K562 (cell line): ENCODE results near the gene SUGP1. TPM values are rescaled to one million over a fixed set of nuclear protein-coding genes. Genes with fewer than 3 reads are reported as not detected.

Source experiments
- ATAC-seq: fragments of 200-7000 bp; cut with Tn5 transposase; 3 replicates; pipeline ENCODE4 v1.9.1; 2020; ENCODE audit warnings: moderate library complexity
- BruUV-seq: library from RNA; stranded (reverse); fragments of 400-500 nt; replicated peaks from 2 replicates; lab custom pipeline; 2021; lab: Mats Ljungman, UMichigan
- CTCF ChIA-PET: fragments of 300-600 bp; formaldehyde crosslinking; extraction: SDS; loops from one replicate; lab custom pipeline; 2021; ENCODE audit warnings: low intra/inter-chr PET ratio; lab: Yijun Ruan, JAX
- POLR2A ChIA-PET: fragments of 300-600, 350-650 bp; sonication (Branson Sonifier 250); formaldehyde crosslinking; extraction: SDS; loops from one replicate; lab custom pipeline; 2021; ENCODE audit warnings: antibody characterized with exemption, inconsistent platforms; lab: Yijun Ruan, JAX
- DNase-seq, 4 experiments: peaks; one replicate each; pipeline versions ENCODE4 v3.0.0 to v3.0.0-alpha.2; 2011 to 2018; ENCODE audit warnings: low spot score in 3 of 4, mixed read lengths in 3 of 4; ENCODE audit errors: extremely low read depth in 1 of 4
- FAIRE-seq: peaks from 2 replicates; lab custom pipeline; 2011; peaks lifted over from hg19 to GRCh38; lab: Jason Lieb, UNC
- H2AFZ ChIP-seq: 2 replicates; pipeline ENCODE4 v1.6.0; 2011; ENCODE audit warnings: low read depth, low read length, control low read depth, inconsistent platforms
- H3K27ac ChIP-seq: fragments of 200-600 bp; 3 replicates; pipeline ENCODE4 v1.8.0; 2011; ENCODE audit warnings: low read depth, mild to moderate bottlenecking, control low read depth, inconsistent platforms, low read length, moderate library complexity, mixed read lengths; ENCODE audit errors: extremely low read depth
- H3K27me3 ChIP-seq, 2 experiments: fragments of 300-600 bp in 1 of 2; 2 replicates in 1 of 2; 3 replicates in 1 of 2; pipeline versions ENCODE4 v1.6.0 to v1.8.0; 2011; ENCODE audit warnings: inconsistent platforms in 2 of 2, low read length in 2 of 2, mild to moderate bottlenecking in 1 of 2, mixed read lengths in 1 of 2, moderate library complexity in 1 of 2; ENCODE audit not compliant: control insufficient read depth in 2 of 2, insufficient read depth in 2 of 2
- H3K36me3 ChIP-seq: fragments of 300-600 bp; 3 replicates; pipeline ENCODE4 v1.8.0; 2011; ENCODE audit warnings: mild to moderate bottlenecking, low read length, inconsistent platforms; ENCODE audit not compliant: control insufficient read depth, insufficient read depth
- H3K4me1 ChIP-seq, 2 experiments: fragments of 200-600 bp in 1 of 2; replicated peaks in 1 of 2; 2 replicates in 1 of 2; 3 replicates in 1 of 2; pipeline versions ENCODE4 v1.5.1 to v1.8.0; 2011; ENCODE audit warnings: inconsistent platforms in 2 of 2, low read length in 2 of 2, mild to moderate bottlenecking in 1 of 2, mixed read lengths in 1 of 2, moderate library complexity in 1 of 2; ENCODE audit not compliant: control insufficient read depth in 2 of 2, insufficient read depth in 2 of 2
- H3K4me2 ChIP-seq: 2 replicates; pipeline ENCODE4 v1.6.1; 2011; ENCODE audit warnings: low read length, control low read depth, inconsistent platforms, mixed read lengths; ENCODE audit not compliant: insufficient read depth
- H3K4me3 ChIP-seq: fragments of 200-600 bp; sonication (generic), shearing (Covaris generic); 2 replicates; pipeline ENCODE4 v1.5.1; 2016; ENCODE audit warnings: control low read depth, inconsistent platforms
- H3K79me2 ChIP-seq: fragments of 200-600 bp; 3 replicates; pipeline ENCODE4 v1.8.0; 2011; ENCODE audit warnings: low read length, inconsistent platforms; ENCODE audit not compliant: control insufficient read depth, insufficient read depth
- H3K9ac ChIP-seq, 2 experiments: 2 replicates each; pipeline versions ENCODE4 v1.6.0 to v1.6.1; 2011; ENCODE audit warnings: low read depth in 2 of 2, low read length in 2 of 2, control low read depth in 1 of 2, inconsistent platforms in 1 of 2, mild to moderate bottlenecking in 1 of 2, mixed read lengths in 1 of 2; ENCODE audit not compliant: insufficient read depth in 1 of 2
- H3K9me1 ChIP-seq: one replicate; pipeline ENCODE4 v1.6.0; 2011; ENCODE audit warnings: inconsistent platforms, mild to moderate bottlenecking, low read length, moderate library complexity; ENCODE audit not compliant: control insufficient read depth, insufficient read depth
- H3K9me3 ChIP-seq: replicated peaks from 2 replicates; pipeline ENCODE4 v1.5.1; 2011; ENCODE audit warnings: low read depth, low read length, inconsistent platforms; ENCODE audit not compliant: control insufficient read depth, insufficient read depth
- H4K20me1 ChIP-seq: replicated peaks from 2 replicates; pipeline ENCODE4 v1.6.1; 2011; ENCODE audit warnings: low read length, inconsistent platforms, mixed read lengths; ENCODE audit not compliant: control insufficient read depth, insufficient read depth
- CREM ChIP-seq: IDR thresholded peaks from 2 replicates; pipeline ENCODE4 v1.6.1; 2014; ENCODE audit warnings: antibody characterized with exemption, low read depth
- E2F3 ChIP-seq: fragments of 250-450 bp; sonication (Bioruptor Pico); IDR thresholded peaks from 2 replicates; pipeline ENCODE4 v1.4.0; 2020; ENCODE audit warnings: mild to moderate bottlenecking
- FOXJ3 ChIP-seq: sonication (generic); formaldehyde crosslinking; IDR thresholded peaks from 2 replicates; pipeline ENCODE4 v1.4.0; 2020; ENCODE audit warnings: mild to moderate bottlenecking, missing genetic modification reagents
- HIVEP1 ChIP-seq: fragments of 250-450 bp; sonication (Bioruptor Pico); IDR thresholded peaks from 2 replicates; pipeline ENCODE4 v1.4.0; 2020; ENCODE audit warnings: mild to moderate bottlenecking
- NR2C2 ChIP-seq, 2 experiments: fragments of 200-800 bp in 1 of 2; sonication (Bioruptor generic) in 1 of 2; sonication (generic) in 1 of 2; formaldehyde crosslinking in 1 of 2; IDR thresholded peaks; 2 replicates each; pipeline versions ENCODE4 v1.6.1 to v1.8.0; 2016 to 2022; ENCODE audit warnings: mild to moderate bottlenecking in 1 of 2, missing compliant biosample characterization in 1 of 2, missing genetic modification characterization in 1 of 2, missing genetic modification reagents in 1 of 2
- POLR2H ChIP-seq: IDR thresholded peaks from 2 replicates; pipeline ENCODE4 v1.6.1; 2016; ENCODE audit warnings: missing genetic modification characterization, low read depth, mild to moderate bottlenecking, control low read depth, missing compliant biosample characterization, moderate library complexity
- TFAM ChIP-seq: fragments of 250-450 bp; sonication (Bioruptor Pico); conservative IDR thresholded peaks from 2 replicates; pipeline ENCODE4 v1.5.0; 2021; ENCODE audit warnings: mild to moderate bottlenecking, moderate library complexity
- XRCC3 ChIP-seq: fragments of 450-650 bp; IDR thresholded peaks from 2 replicates; pipeline ENCODE4 v1.6.1; 2017; ENCODE audit warnings: mild to moderate bottlenecking, moderate library complexity
- ZBED1 ChIP-seq: IDR thresholded peaks from 2 replicates; pipeline ENCODE4 v1.6.1; 2014
- ZNF76 ChIP-seq: fragments of 250-450 bp; sonication (Bioruptor Pico); IDR thresholded peaks from 2 replicates; pipeline ENCODE4 v1.4.0; 2020; ENCODE audit warnings: mild to moderate bottlenecking, moderate library complexity, borderline replicate concordance
- WGBS: fragments of 100-300 bp; shearing (Covaris generic); methylation state at CpG from one replicate; pipeline ENCODE4 v1.1.6; 2016; ENCODE audit warnings: low coverage, mixed read lengths; ENCODE audit not compliant: insufficient coverage; ENCODE audit errors: missing lambda C conversion rate; 5-methylcytosine and 5-hydroxymethylcytosine counted together
- in situ Hi-C: fragments of 300-500 bp; cut with MboI; formaldehyde crosslinking; loops from 4 replicates; pipeline ENCODE4 v1.15.0; 2018; ENCODE audit warnings: inconsistent platforms, mixed read lengths
- intact Hi-C: fragments of 100-400 bp; cut with micrococcal nuclease; formaldehyde crosslinking; loops from 2 replicates; pipeline ENCODE4 v1.14.2; 2022
- polyA plus RNA-seq, 8 experiments: library from polyadenylated mRNA; depleted of rRNA in 4 of 8; stranded (reverse) in 5 of 8; unstranded in 3 of 8; fragments of >200 nt; fragmentation: Nextera tagmentation in 2 of 8; fragmentation: Illumina TruSeq in 1 of 8; extraction: Ambion mirVana in 2 of 8; extraction: Trizol in 1 of 8; gene quantifications; 2 replicates each; pipeline versions ENCODE4 v1.2.1 to v1.2.3, GENCODE V29; 2011 to 2014; ENCODE audit warnings: inconsistent platforms in 1 of 8, missing spikeins in 1 of 8
- total RNA-seq, 7 experiments: library from RNA; depleted of rRNA in 6 of 7; stranded (reverse); fragments of >200 nt in 6 of 7; fragmentation: Illumina TruSeq in 2 of 7; extraction: Trizol in 2 of 7; gene quantifications; 2 replicates each; pipeline versions ENCODE4 v1.2.1 to v1.2.3, GENCODE V29; 2011 to 2021; ENCODE audit warnings: low replicate concordance in 1 of 7
- TF ChIP-seq, protein P1 (sequence below), 3 experiments: IDR thresholded peaks in 2 of 3; conservative IDR thresholded peaks in 1 of 3; 2 replicates each; pipeline ENCODE4 v1.5.1; 2011 to 2012; ENCODE audit warnings: low read length in 3 of 3, mild to moderate bottlenecking in 3 of 3, control low read depth in 2 of 3, improper control_type of control experiment in 1 of 3, inconsistent platforms in 1 of 3, low read depth in 1 of 3, mixed read lengths in 1 of 3, moderate library complexity in 1 of 3; ENCODE audit not compliant: insufficient read depth in 2 of 3

Gene SUGP1
- total and polyA plus RNA-seq, 9 of the 15 experiments (the other 6 are each of a cell fraction or from before 2014, with no cell fraction given), result 1.0 to 53.3 (median 32.4) TPM

DNA sequence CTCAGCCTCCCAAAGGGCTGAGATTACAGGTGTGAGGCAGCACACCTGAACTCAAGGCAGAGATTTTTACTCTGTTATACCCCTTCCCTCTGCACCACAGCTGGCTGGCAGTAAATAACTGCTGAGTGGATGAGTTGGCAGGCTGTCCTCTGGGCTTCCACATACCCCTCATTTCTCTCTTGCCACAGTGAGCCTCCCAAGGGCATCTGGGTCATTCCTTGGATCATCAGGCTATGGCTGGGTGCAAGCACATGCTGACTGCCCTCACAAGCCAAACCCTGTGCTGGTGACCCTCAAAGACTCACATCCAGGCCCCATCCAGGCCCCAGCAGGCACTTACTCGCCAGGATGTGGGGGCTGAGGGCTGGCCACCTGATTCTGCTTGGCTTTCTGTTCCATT, 4.2 kb downstream of the SUGP1 start:
- ChIA-PET POLR2A (interaction anchor here (1.0 to 2.0 kb wide), 4 partner anchors 14 to 121 kb away, joined by 3 to 10 read pairs (median 4); no protein-coding TSS in a partner anchor), CTCF (no interaction called here)

DNA sequence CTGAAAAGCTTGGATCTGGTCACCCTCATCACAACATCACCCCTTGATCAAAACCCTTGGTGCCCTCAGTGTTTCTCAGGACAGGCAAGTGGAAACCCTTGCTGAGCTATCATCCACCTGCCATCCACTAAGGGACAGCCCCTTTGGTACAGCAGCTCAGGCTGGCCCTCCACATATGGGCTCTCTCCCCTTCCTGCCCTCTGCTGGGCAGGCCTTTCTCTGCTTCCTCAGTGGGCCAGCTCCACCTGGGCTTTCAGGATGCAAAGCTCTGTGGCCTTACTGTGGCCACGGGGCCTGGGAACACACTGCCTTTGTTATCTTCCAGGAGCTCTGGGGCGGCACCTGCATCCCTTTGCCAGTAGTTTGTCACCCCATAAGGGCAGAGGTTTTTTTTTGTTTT, 4.9 kb downstream of the SUGP1 start:
- peaks cover 52% of the 10 kb centered on the region for H3K36me3 ChIP-seq
- no peaks in the 10 kb centered on the region for H3K9me1 ChIP-seq
- no peak overlapping the region for H3K27ac ChIP-seq
- H4K20me1 ChIP-seq, result 0 out of 2 replicates have a peak, but pooled peaks cover 3% of the 10 kb centered on the region
- POLR2A ChIA-PET, result interaction anchor here (0.6 to 2.0 kb wide), 7 partner anchors 10 to 876 kb away, joined by 3 to 10 read pairs (median 3); no protein-coding TSS in a partner anchor
- no peak for FAIRE-seq
- CTCF ChIA-PET, result no interaction called here
- H3K9me3 ChIP-seq, result no peaks in the 10 kb centered on the region
- peak in 1 of 4 experiments; percentile 14 for DNase-seq
- WGBS, result 82% methylated on average over 2 of the region's 2 CpGs
- peak overlapping the region in 1 of 2 experiments; percentile 73; a peak in 1 of 4 replicates for H3K9ac ChIP-seq
- intact Hi-C loops (no loop called here), in situ Hi-C loops (no loop called here)
- H3K4me1 ChIP-seq, result peaks cover 4 to 16% of the 10 kb centered on the region in 2 experiments; a peak in 4 of 5 replicates
- H3K4me3 ChIP-seq, result no peak overlapping the region
- no peak overlapping the region for H3K4me2 ChIP-seq
- ATAC-seq, result peak; percentile 12; the same call in 1 of the 3 replicates
- no peaks in the 10 kb centered on the region for H3K27me3 ChIP-seq
- no peak for TF ChIP-seq HIVEP1 (CRISPR knock-in tag)
- TF ChIP-seq, protein P1, sequence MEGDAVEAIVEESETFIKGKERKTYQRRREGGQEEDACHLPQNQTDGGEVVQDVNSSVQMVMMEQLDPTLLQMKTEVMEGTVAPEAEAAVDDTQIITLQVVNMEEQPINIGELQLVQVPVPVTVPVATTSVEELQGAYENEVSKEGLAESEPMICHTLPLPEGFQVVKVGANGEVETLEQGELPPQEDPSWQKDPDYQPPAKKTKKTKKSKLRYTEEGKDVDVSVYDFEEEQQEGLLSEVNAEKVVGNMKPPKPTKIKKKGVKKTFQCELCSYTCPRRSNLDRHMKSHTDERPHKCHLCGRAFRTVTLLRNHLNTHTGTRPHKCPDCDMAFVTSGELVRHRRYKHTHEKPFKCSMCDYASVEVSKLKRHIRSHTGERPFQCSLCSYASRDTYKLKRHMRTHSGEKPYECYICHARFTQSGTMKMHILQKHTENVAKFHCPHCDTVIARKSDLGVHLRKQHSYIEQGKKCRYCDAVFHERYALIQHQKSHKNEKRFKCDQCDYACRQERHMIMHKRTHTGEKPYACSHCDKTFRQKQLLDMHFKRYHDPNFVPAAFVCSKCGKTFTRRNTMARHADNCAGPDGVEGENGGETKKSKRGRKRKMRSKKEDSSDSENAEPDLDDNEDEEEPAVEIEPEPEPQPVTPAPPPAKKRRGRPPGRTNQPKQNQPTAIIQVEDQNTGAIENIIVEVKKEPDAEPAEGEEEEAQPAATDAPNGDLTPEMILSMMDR (IDR thresholded peaks at IDR 0.05 in 2 of 3, conservative IDR thresholded peaks at IDR 0.05 in 1 of 3; ENCODE audit: insufficient read depth in 2 of 3, low read depth in 1 of 3, low read length in 3 of 3), result peak in 2 of 3 experiments; percentile 7 to 11; a peak in 1 of 6 replicates
- BruUV-seq, result no TSS peak
- H3K79me2 ChIP-seq, result peaks cover 23% of the 10 kb centered on the region
- no peak overlapping the region for H2AFZ ChIP-seq

More for the DNA sequence above, 4.2 kb downstream of the SUGP1 start:
- Histone ChIP-seq H3K9ac (no peak overlapping the region), H3K9me3 (no peaks in the 10 kb centered on the region), H3K4me3 (no peak overlapping the region), H3K4me1 (peaks cover 4 to 19% of the 10 kb centered on the region in 2 experiments; a peak in 4 of 5 replicates), H4K20me1 (0 out of 2 replicates have a peak, but pooled peaks cover 3% of the 10 kb centered on the region), H3K36me3 (peaks cover 49% of the 10 kb centered on the region; the same call in 2 of the 3 replicates), H3K27me3 (no peaks in the 10 kb centered on the region), H2AFZ (no peak overlapping the region), H3K9me1 (no peaks in the 10 kb centered on the region), H3K4me2 (no peak overlapping the region), H3K79me2 (peaks cover 28% of the 10 kb centered on the region), H3K27ac (no peak overlapping the region)
- FAIRE-seq (no peak), ATAC-seq (no peak), DNase-seq (peak in 1 of 4 experiments; percentile 7)
- no TSS peak for BruUV-seq
- in situ Hi-C loops (no loop called here), intact Hi-C loops (no loop called here)
- no peak for TF ChIP-seq ZNF76
- no peak for TF ChIP-seq TFAM
- no peak for TF ChIP-seq ZBED1
- TF ChIP-seq FOXJ3 (CRISPR knock-in tag), result no peak
- TF ChIP-seq XRCC3, result no peak
- no peak for TF ChIP-seq E2F3
- TF ChIP-seq POLR2H (tag), result no peak
- no peak for TF ChIP-seq NR2C2 (CRISPR knock-in tag; IDR thresholded peaks at IDR 0.05)
- no peak for TF ChIP-seq NR2C2 (tag; IDR thresholded peaks at IDR 0.05)
- TF ChIP-seq CREM, result no peak
- WGBS, result 82% methylated on average over 1 of the region's 1 CpG
